Activated T-cell treated with anti-CD3 and anti-CD28 coated beads, Interleukin-2, amount 50 U/mL, for 24 hours (primary cell): ENCODE results near the gene SHOC1.
A peak's percentile ranks its signal among the peaks of the same experiment; 100 is the strongest.
"Not testable (repeated sequence)": the region's sequence is repeated elsewhere in the genome, so short reads cannot be mapped to it uniquely, and the experiment has no call there.

Experiments
- DNase-seq: peaks from one replicate; pipeline ENCODE4 v3.0.0-alpha.2; 2020
- H3K27ac Mint-ChIP-seq: 2 replicates; pipeline ENCODE4 v1.8.0; 2020; ENCODE audit warnings: mild to moderate bottlenecking, mixed read lengths
- H3K27me3 Mint-ChIP-seq: 2 replicates; pipeline ENCODE4 v1.8.0; 2020; ENCODE audit warnings: mixed read lengths
- H3K36me3 Mint-ChIP-seq: 2 replicates; pipeline ENCODE4 v1.8.0; 2020; ENCODE audit warnings: low read depth, mixed read lengths
- H3K4me1 Mint-ChIP-seq: 2 replicates; pipeline ENCODE4 v1.8.0; 2020; ENCODE audit warnings: low read depth, mixed read lengths
- H3K4me3 Mint-ChIP-seq: 2 replicates; pipeline ENCODE4 v1.8.0; 2020; ENCODE audit warnings: mild to moderate bottlenecking, moderate library complexity, mixed read lengths
- H3K9me3 Mint-ChIP-seq: 2 replicates; pipeline ENCODE4 v1.8.0; 2020; ENCODE audit warnings: mixed read lengths

SHOC1 gene

DNA sequence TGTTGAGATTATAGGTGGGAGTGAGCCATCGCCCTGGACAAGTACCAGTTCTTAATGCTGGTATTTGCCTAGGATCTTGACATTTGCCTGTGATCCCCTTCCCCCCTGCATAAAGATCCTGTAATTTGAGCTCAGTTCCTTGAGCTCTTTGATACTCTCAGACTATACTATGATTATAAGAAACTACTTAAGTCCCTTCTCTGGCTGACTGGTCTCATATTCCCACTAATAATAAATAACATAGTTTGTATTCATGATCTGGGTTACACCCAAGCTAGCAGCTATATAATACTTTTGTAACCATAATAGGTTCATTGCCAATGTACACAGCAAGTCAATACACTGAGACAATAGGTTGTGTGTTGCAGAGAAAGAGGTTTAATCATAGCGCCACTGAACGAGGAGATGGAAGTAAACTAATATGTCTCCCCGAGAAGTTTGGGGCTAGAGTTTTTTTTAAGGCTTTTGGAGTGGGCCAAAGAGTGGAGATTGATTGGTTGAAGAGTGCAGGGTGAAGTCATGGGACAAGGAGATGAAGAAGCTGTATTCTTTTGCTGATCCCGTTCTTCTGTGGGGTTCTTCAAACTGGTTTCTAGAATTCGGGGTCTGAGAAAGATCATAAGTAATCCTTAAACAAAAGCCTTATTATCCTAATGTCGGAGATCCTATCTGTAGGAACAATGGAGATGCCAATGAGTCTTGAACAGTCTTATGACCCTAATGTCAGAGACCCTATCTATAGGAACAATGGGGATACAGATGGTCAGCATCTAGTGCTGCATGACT, 20.7 kb upstream of the SHOC1 start:
- no peaks in the 10 kb centered on the region for H3K36me3 Mint-ChIP-seq
- H3K27ac Mint-ChIP-seq = no peak overlapping the region
- H3K27me3 Mint-ChIP-seq = no peaks in the 10 kb centered on the region
- no peaks in the 10 kb centered on the region for H3K9me3 Mint-ChIP-seq
- H3K4me3 Mint-ChIP-seq = no peak overlapping the region
- no peak for DNase-seq
- no peaks in the 10 kb centered on the region for H3K4me1 Mint-ChIP-seq

GRCh38 chr9:111812337-111812736, 17.6 kb upstream of the SHOC1 start:
- Mint-ChIP-seq H3K27ac (no peak overlapping the region), H3K4me1 (peaks cover 1% of the 10 kb centered on the region), H3K9me3 (no peaks in the 10 kb centered on the region), H3K36me3 (no peaks in the 10 kb centered on the region), H3K4me3 (no peak overlapping the region), H3K27me3 (no peaks in the 10 kb centered on the region)
- no peak for DNase-seq

DNA sequence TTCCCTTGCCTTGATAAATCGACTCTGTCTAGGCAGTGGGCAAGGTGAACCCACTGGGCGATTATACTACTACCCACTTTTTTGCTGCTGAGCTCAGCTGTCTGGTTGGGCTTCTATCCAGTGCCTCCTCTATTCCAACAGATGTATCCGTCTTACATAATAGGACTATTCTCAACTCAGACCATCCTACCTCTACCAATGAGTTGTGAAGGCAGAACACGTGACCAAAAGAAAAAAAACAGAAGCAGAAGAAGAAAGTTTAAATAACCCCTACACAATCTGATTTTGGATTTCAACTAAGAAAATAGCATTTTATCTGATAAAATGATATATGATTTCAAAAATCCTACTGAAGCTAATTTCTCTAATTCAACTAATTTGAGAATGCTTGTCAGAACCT, 16.2 kb upstream of the SHOC1 start:
- Mint-ChIP-seq H3K27me3 (no peaks in the 10 kb centered on the region), H3K4me1 (peaks cover 13% of the 10 kb centered on the region), H3K4me3 (no peak overlapping the region), H3K27ac (no peak overlapping the region), H3K9me3 (no peaks in the 10 kb centered on the region), H3K36me3 (no peaks in the 10 kb centered on the region)
- DNase-seq = no peak

DNA sequence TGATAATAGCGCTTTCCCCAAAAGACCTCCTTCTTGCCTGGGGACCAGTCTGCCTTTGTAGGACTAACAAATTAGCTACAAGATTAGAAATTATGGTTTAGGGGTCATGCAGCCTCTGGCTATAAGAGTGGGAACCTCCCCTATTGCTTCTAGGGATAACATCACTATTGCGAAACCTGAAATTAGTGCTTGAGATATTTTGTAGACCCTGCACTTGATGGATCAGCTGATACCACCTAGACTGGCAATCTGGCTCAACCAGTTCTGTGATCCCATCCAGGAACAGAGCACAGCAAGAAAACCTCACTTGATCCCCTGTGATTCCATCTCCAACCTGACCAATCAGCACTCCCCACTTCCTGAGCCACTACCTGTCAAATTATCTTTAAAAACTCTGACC, 15.7 kb upstream of the SHOC1 start:
- not testable (repeated sequence) for H3K27ac Mint-ChIP-seq, DNase-seq, H3K4me3 Mint-ChIP-seq, H3K9me3 Mint-ChIP-seq, H3K36me3 Mint-ChIP-seq, H3K27me3 Mint-ChIP-seq
- peaks cover 18% of the 10 kb centered on the region for H3K4me1 Mint-ChIP-seq

DNA sequence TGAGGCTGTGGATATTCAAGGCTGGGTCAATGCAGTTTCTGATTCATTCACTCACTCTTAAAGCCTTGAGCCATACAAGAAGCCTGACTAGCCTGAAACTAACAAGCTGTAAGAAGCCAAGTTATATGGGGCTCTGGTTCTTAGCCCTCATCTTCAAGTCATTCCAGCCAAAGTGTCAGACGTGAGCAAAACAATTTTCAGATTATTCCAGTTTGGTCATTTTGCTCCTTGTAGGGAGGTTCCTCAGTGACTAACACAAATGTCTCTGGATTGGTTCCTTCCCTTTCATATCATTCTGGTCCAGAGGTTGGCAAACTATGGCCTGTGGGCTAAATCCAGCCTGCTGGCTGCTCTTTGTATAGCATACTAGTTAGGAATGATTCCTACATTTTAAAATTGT, 12.5 kb upstream of the SHOC1 start:
- Mint-ChIP-seq H3K27me3 (no peaks in the 10 kb centered on the region), H3K4me3 (no peak overlapping the region), H3K4me1 (peaks cover 39% of the 10 kb centered on the region), H3K9me3 (peaks cover 2% of the 10 kb centered on the region), H3K27ac (no peak overlapping the region), H3K36me3 (no peaks in the 10 kb centered on the region)
- no peak for DNase-seq

DNA sequence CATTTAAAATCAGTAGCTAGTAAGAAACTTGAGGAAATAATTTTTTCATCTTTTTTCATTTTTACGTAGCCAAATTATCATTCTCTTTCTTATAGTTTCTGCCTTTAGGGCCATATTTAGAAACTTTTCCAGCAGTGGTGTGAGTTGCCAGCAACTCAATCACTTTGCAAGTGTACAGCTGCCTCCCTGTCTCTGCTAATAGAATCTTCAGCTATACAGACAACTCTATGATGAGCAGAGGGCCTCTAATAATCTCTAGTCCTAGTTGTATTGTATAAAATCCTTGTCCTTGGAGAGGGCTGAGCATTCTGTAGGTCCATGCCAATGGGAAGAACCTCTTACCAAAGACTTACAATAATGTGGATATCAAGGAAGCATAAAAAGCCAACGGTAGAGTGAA, 11.5 kb upstream of the SHOC1 start:
- Mint-ChIP-seq H3K27ac (peak overlapping the region; percentile 74), H3K27me3 (no peaks in the 10 kb centered on the region), H3K36me3 (no peaks in the 10 kb centered on the region), H3K9me3 (peaks cover 2% of the 10 kb centered on the region), H3K4me1 (peaks cover 41% of the 10 kb centered on the region), H3K4me3 (no peak overlapping the region)
- no peak for DNase-seq

GRCh38 chr9:111805830-111806241, 11.1 kb upstream of the SHOC1 start:
- Mint-ChIP-seq H3K4me3 (no peak overlapping the region), H3K4me1 (peaks cover 42% of the 10 kb centered on the region), H3K9me3 (peaks cover 2% of the 10 kb centered on the region), H3K36me3 (no peaks in the 10 kb centered on the region), H3K27me3 (no peaks in the 10 kb centered on the region), H3K27ac (peak overlapping the region; percentile 74)
- no peak for DNase-seq

DNA sequence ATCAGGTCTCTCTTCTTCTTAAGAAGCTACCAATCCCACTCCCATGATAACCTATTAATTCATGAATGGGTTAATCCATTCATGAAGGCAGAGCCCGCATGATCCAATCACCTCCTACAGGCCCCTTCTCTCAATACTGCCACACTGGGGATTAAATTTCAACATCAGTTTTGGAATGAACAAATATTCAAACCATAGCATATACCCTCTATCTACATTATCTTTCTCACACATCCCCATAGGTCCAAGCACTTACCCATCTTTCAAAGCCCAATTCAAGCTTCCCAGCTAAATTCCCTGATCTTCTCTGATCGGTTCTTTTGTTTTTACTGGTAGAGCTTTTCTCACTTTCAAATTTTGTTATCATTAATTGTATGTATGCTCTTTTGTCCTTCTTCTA, 10.5 kb upstream of the SHOC1 start:
- H3K36me3 Mint-ChIP-seq = no peaks in the 10 kb centered on the region
- H3K4me3 Mint-ChIP-seq = no peak overlapping the region
- peaks cover 42% of the 10 kb centered on the region for H3K4me1 Mint-ChIP-seq
- DNase-seq = no peak
- peaks cover 2% of the 10 kb centered on the region for H3K9me3 Mint-ChIP-seq
- peak overlapping the region; percentile 74 for H3K27ac Mint-ChIP-seq
- H3K27me3 Mint-ChIP-seq = no peaks in the 10 kb centered on the region

DNA sequence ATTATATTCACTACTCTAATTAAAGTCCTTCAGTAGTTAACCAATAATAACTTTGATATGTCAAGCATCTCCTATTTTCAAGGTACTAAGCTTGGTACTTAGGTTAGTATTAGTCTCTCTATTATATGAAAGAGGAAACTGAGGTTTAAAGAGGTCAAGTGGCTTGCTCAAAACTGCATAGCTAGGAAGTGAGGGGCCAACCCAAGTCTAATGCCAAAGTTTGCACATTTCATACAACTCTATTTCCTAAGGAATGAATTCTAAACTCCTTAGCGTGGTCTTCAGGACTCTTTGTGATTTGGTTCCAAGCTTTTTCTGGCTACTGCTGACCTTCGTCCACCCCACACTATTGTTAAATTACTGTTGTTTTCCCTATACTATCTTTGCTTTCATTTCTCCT, 9.9 kb upstream of the SHOC1 start:
- Mint-ChIP-seq H3K36me3 (no peaks in the 10 kb centered on the region), H3K4me1 (peaks cover 42% of the 10 kb centered on the region), H3K27ac (peak overlapping the region; percentile 80), H3K9me3 (peaks cover 2% of the 10 kb centered on the region), H3K4me3 (peak overlapping the region; percentile 45), H3K27me3 (no peaks in the 10 kb centered on the region)
- DNase-seq = no peak

GRCh38 chr9:111803924-111804323, 9.2 kb upstream of the SHOC1 start:
- DNase-seq = no peak
- Mint-ChIP-seq H3K4me1 (peaks cover 42% of the 10 kb centered on the region), H3K27ac (peak overlapping the region; percentile 80), H3K36me3 (no peaks in the 10 kb centered on the region), H3K27me3 (no peaks in the 10 kb centered on the region), H3K9me3 (peaks cover 2% of the 10 kb centered on the region), H3K4me3 (peak overlapping the region; percentile 45)

- DNase-seq = no peak
- no peaks in the 10 kb centered on the region for H3K27me3 Mint-ChIP-seq
- peaks cover 20% of the 10 kb centered on the region for H3K4me1 Mint-ChIP-seq
- H3K9me3 Mint-ChIP-seq = peaks cover 2% of the 10 kb centered on the region
- H3K27ac Mint-ChIP-seq = no peak overlapping the region
- no peak overlapping the region for H3K4me3 Mint-ChIP-seq
- H3K36me3 Mint-ChIP-seq = no peaks in the 10 kb centered on the region
Observed at GRCh38 chr9:111799915-111800526, 5.3 kb upstream of the SHOC1 start.

DNA sequence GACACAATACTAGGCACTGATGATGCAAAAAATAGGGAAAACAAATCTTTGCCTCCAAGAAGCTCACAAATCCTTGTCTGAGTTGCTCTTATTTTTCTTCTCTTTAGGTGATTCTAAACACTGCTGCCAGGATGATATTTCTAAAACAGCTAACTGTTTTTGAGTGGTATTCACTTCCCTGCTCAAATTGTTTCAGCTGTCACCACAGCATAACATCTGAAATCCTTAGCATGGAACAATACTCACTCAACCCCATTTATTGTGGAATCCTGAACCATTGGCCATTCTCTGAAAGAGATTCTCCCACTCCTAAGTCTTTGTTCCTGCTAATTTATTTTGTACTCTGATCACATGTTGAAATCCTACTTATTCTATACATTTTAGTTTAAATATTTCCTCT, 4.8 kb upstream of the SHOC1 start:
- DNase-seq = no peak
- no peak overlapping the region for H3K27ac Mint-ChIP-seq
- no peaks in the 10 kb centered on the region for H3K27me3 Mint-ChIP-seq
- H3K9me3 Mint-ChIP-seq = peaks cover 2% of the 10 kb centered on the region
- no peaks in the 10 kb centered on the region for H3K36me3 Mint-ChIP-seq
- H3K4me3 Mint-ChIP-seq = no peak overlapping the region
- H3K4me1 Mint-ChIP-seq = peaks cover 15% of the 10 kb centered on the region

DNA sequence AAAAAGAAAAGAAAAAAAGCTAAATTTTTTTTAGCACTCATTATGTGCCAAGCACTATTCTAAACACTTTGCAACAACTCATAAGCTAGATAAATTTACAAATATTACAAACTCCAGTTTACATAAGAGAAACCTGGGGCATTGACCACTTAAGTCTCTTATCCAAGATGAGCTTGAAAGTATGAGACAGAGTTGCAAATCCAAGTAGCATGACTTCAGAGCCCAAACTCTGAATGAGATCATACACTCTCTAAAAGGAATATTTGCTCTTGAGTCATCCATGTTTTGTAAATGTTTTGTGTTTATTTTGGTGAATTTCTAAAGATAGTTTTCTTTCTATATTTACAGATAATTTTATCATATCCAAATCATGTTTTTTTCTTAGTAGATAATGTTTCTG, 4.0 kb upstream of the SHOC1 start:
- Mint-ChIP-seq H3K4me3 (no peak overlapping the region), H3K27me3 (no peaks in the 10 kb centered on the region), H3K36me3 (no peaks in the 10 kb centered on the region), H3K27ac (no peak overlapping the region), H3K4me1 (peaks cover 8% of the 10 kb centered on the region), H3K9me3 (peaks cover under 1% of the 10 kb centered on the region)
- DNase-seq = no peak

DNA sequence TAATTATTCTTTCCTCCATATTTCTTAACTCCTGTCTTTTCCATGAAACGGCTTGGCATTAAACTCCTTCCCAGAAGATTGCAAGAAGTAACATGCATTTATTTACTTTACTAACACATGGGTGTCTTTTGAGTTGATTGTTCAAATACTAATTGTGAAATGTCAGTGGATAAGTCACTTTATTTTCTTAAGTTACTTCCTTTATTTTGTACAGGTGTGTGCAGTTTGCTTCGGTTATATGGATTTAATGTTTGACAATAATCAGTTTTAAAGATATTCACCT, 761 bp upstream of the SHOC1 start:
- Mint-ChIP-seq H3K27ac (no peak overlapping the region), H3K9me3 (no peaks in the 10 kb centered on the region), H3K36me3 (no peaks in the 10 kb centered on the region), H3K27me3 (no peaks in the 10 kb centered on the region), H3K4me1 (no peaks in the 10 kb centered on the region), H3K4me3 (no peak overlapping the region)
- no peak for DNase-seq

DNA sequence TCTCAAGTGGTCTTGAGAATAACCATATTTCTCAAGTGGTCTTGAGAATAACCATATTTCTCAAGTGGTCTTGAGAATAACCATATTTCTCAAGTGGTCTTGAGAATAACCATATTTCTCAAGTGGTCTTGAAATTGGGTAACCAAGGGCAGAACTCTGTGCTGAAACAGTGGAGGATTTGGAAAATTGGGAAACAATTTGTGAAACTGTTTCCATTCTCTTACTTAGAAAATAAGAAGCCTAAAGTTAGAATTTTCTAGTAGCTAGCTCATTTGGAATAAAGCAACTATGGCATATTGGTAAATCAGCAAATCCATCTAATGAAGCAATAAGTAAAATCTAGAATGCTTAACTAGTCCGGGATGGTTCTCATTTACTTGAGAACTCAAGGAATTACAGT, 2.9 kb downstream of the SHOC1 start:
- not testable (repeated sequence) for H3K4me1 Mint-ChIP-seq, H3K27me3 Mint-ChIP-seq, H3K36me3 Mint-ChIP-seq, H3K4me3 Mint-ChIP-seq, H3K27ac Mint-ChIP-seq, H3K9me3 Mint-ChIP-seq, DNase-seq

GRCh38 chr9:111789881-111790280, 4.9 kb downstream of the SHOC1 start:
- no peak overlapping the region for H3K27ac Mint-ChIP-seq
- H3K36me3 Mint-ChIP-seq = no peaks in the 10 kb centered on the region
- peaks cover 6% of the 10 kb centered on the region for H3K9me3 Mint-ChIP-seq
- no peaks in the 10 kb centered on the region for H3K27me3 Mint-ChIP-seq
- H3K4me3 Mint-ChIP-seq = no peak overlapping the region
- no peak for DNase-seq
- no peaks in the 10 kb centered on the region for H3K4me1 Mint-ChIP-seq
